Keratinocyte (primary cell): Measurements from ENCODE around the gene KCNG2.

ENCODE experiments used
- CTCF ChIP-seq, 3 experiments: IDR thresholded peaks in 1 of 3; conservative IDR thresholded peaks in 1 of 3; optimal IDR thresholded peaks in 1 of 3; 2 replicates in 2 of 3; 3 replicates in 1 of 3; pipeline versions ENCODE3 to v1.5.1; 2011; ENCODE audit warnings: low read length in 3 of 3, mild to moderate bottlenecking in 3 of 3, moderate library complexity in 2 of 3, control low read depth in 1 of 3, inconsistent platforms in 1 of 3; ENCODE audit not compliant: insufficient read depth in 2 of 3; ENCODE audit errors: extremely low read depth in 1 of 3
- EZH2 ChIP-seq: IDR thresholded peaks from one replicate; pipeline ENCODE4 v1.6.1; 2012; ENCODE audit warnings: inconsistent platforms, mild to moderate bottlenecking, low read length, moderate library complexity

DNA sequence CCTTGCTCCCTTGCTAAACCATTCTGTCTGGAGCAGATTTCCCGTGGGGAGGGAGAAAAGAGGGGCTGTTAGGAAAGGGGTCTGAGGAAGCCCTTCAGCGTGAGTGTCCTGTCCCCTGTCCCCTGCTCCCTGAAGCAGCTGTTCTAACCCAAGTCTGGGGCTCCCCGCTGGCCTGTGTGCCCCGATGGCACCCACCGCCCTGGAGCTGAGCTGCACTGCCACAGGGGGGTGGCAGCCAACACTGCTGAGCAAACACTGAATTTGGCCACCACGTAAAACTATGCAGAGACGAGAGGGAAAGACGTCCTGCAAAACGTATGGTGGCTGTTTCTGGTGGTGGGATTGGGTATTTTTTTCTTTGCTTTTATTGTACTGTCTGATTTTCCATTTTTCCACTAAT, 17.9 kb downstream of the KCNG2 start:
- TF ChIP-seq CTCF (optimal IDR thresholded peaks at IDR 0.05 in 1 of 3, IDR thresholded peaks at IDR 0.05 in 1 of 3, conservative IDR thresholded peaks at IDR 0.05 in 1 of 3; ENCODE audit: extremely low read depth in 1 of 3, insufficient read depth in 2 of 3, low read length in 3 of 3) (no peak), EZH2 (no peak)
